Epithelial cell of esophagus (primary cell): ENCODE measurements around the gene ERN1.

ENCODE experiments used
- DNase-seq: peaks from one replicate; pipeline ENCODE4 v3.0.0; 2010; ENCODE audit warnings: low read depth
- H3K4me3 ChIP-seq: 2 replicates; pipeline ENCODE4 v1.5.1; 2011; ENCODE audit warnings: mild to moderate bottlenecking, low read length, control low read depth
- CTCF ChIP-seq: IDR thresholded peaks from 2 replicates; pipeline ENCODE4 v1.5.1; 2011; ENCODE audit warnings: low read depth, mild to moderate bottlenecking, low read length, control low read depth, inconsistent platforms; ENCODE audit not compliant: insufficient read depth; ENCODE audit errors: missing control alignments

Gene ERN1

GRCh38 chr17:64109400-64109799 is 20.5 kb downstream of the ERN1 start:
- no peak for DNase-seq
- no peak for TF ChIP-seq CTCF
- H3K4me3 ChIP-seq: no peak overlapping the region

- no peak for DNase-seq
Observed at GRCh38 chr17:64107500-64108236, 22.3 kb downstream of the ERN1 start.

GRCh38 chr17:64106918-64107317 is 23.0 kb downstream of the ERN1 start:
- no peak overlapping the region for H3K4me3 ChIP-seq
- TF ChIP-seq CTCF: no peak
- no peak for DNase-seq

More at GRCh38 chr17:64107500-64108236, 22.3 kb downstream of the ERN1 start:
- no peak overlapping the region for H3K4me3 ChIP-seq
- no peak for TF ChIP-seq CTCF

- DNase-seq: peak; percentile 56
- no peak overlapping the region for H3K4me3 ChIP-seq
- no peak for TF ChIP-seq CTCF
Observed at GRCh38 chr17:64103391-64104364, 26.3 kb downstream of the ERN1 start.

- TF ChIP-seq CTCF: no peak
- no peak overlapping the region for H3K4me3 ChIP-seq
- no peak for DNase-seq
Observed at GRCh38 chr17:64102627-64103390, 27.1 kb downstream of the ERN1 start.

GRCh38 chr17:64099543-64099942 is 30.4 kb downstream of the ERN1 start:
- no peak for TF ChIP-seq CTCF
- DNase-seq: no peak
- H3K4me3 ChIP-seq: no peak overlapping the region
